Liver (tissue), 9 donors: ENCODE results near the gene MYBPC1. TPM values are rescaled to one million over a fixed set of nuclear protein-coding genes. Genes with fewer than 3 reads are reported as not detected.

Experiments
- DNase-seq: peaks from one replicate; pipeline ENCODE4 v3.0.0-alpha.2; 2017; ENCODE audit warnings: low spot score
- H3K27ac ChIP-seq, 2 donors: one replicate each; pipeline ENCODE4 v1.7.0; 2013; ENCODE audit warnings: inconsistent platforms in 2 of 2, low read length in 2 of 2, control low read depth in 1 of 2, low read depth in 1 of 2, mild to moderate bottlenecking in 1 of 2
- H3K27me3 ChIP-seq, 4 donors: one replicate each; pipeline versions ENCODE4 v1.6.1 to v1.7.0; 2013; ENCODE audit warnings: low read length in 3 of 4, inconsistent platforms in 1 of 4, mild to moderate bottlenecking in 1 of 4, moderate library complexity in 1 of 4; ENCODE audit not compliant: control insufficient read depth in 4 of 4, insufficient read depth in 4 of 4
- H3K36me3 ChIP-seq, 4 donors: one replicate each; pipeline versions ENCODE4 v1.6.1 to v1.7.0; 2013; ENCODE audit warnings: low read length in 3 of 4, mild to moderate bottlenecking in 3 of 4, low read depth in 1 of 4, moderate library complexity in 1 of 4; ENCODE audit not compliant: control insufficient read depth in 4 of 4, insufficient read depth in 3 of 4
- H3K4me1 ChIP-seq, 4 donors: one replicate each; pipeline versions ENCODE4 v1.6.1 to v1.7.0; 2013; ENCODE audit warnings: low read length in 3 of 4, mild to moderate bottlenecking in 3 of 4, moderate library complexity in 1 of 4; ENCODE audit not compliant: control insufficient read depth in 4 of 4, insufficient read depth in 4 of 4
- H3K4me3 ChIP-seq, 3 donors: one replicate each; pipeline versions ENCODE4 v1.6.1 to v1.7.0; 2013; ENCODE audit warnings: low read length in 3 of 3, control low read depth in 1 of 3, low read depth in 1 of 3, mild to moderate bottlenecking in 1 of 3
- H3K9ac ChIP-seq, 2 donors: one replicate each; pipeline ENCODE4 v1.7.0; 2013; ENCODE audit warnings: low read length in 2 of 2, mild to moderate bottlenecking in 2 of 2, moderate library complexity in 2 of 2, control low read depth in 1 of 2, low read depth in 1 of 2
- H3K9me3 ChIP-seq, 4 donors: one replicate each; pipeline versions ENCODE4 v1.6.1 to v1.7.0; 2013; ENCODE audit warnings: low read length in 3 of 4; ENCODE audit not compliant: control insufficient read depth in 4 of 4
- EGR1 ChIP-seq, 2 donors: IDR thresholded peaks; 2 replicates each; pipeline ENCODE4 v1.6.1; 2016 to 2018; ENCODE audit warnings: antibody characterized with exemption in 2 of 2, low read depth in 2 of 2
- FOXA1 ChIP-seq: IDR thresholded peaks from 2 replicates; pipeline ENCODE4 v1.6.1; 2016; ENCODE audit warnings: antibody characterized with exemption
- FOXA2 ChIP-seq: IDR thresholded peaks from 2 replicates; pipeline ENCODE4 v1.6.1; 2016; ENCODE audit warnings: antibody characterized with exemption
- GABPA ChIP-seq, 2 donors: IDR thresholded peaks in 1 of 2; conservative IDR thresholded peaks in 1 of 2; 2 replicates each; pipeline ENCODE4 v1.6.1; 2016; ENCODE audit warnings: antibody characterized with exemption in 2 of 2, mild to moderate bottlenecking in 1 of 2, moderate library complexity in 1 of 2
- HNF4A ChIP-seq, 2 donors: conservative IDR thresholded peaks; 2 replicates each; pipeline ENCODE4 v1.6.1; 2016; ENCODE audit warnings: antibody characterized with exemption in 2 of 2, mild to moderate bottlenecking in 2 of 2
- HNF4G ChIP-seq: IDR thresholded peaks from 2 replicates; pipeline ENCODE4 v1.6.1; 2016; ENCODE audit warnings: antibody characterized with exemption
- JUND ChIP-seq, 2 donors: IDR thresholded peaks; 2 replicates each; pipeline ENCODE4 v1.6.1; 2016; ENCODE audit warnings: antibody characterized with exemption in 2 of 2
- NR2F2 ChIP-seq: IDR thresholded peaks from 2 replicates; pipeline ENCODE4 v1.6.1; 2016; ENCODE audit warnings: antibody characterized with exemption
- RAD21 ChIP-seq, 2 donors: IDR thresholded peaks; 2 replicates each; pipeline ENCODE4 v1.6.1; 2016; ENCODE audit warnings: antibody characterized with exemption in 2 of 2, mild to moderate bottlenecking in 2 of 2
- RXRA ChIP-seq, 2 donors: IDR thresholded peaks; 2 replicates each; pipeline ENCODE4 v1.6.1; 2017 to 2018; ENCODE audit warnings: antibody characterized with exemption in 2 of 2, mild to moderate bottlenecking in 1 of 2
- SP1 ChIP-seq: IDR thresholded peaks from 2 replicates; pipeline ENCODE4 v1.6.1; 2018; ENCODE audit warnings: antibody characterized with exemption, mild to moderate bottlenecking
- TAF1 ChIP-seq: conservative IDR thresholded peaks from 2 replicates; pipeline ENCODE4 v1.6.1; 2016; ENCODE audit warnings: antibody characterized with exemption, mild to moderate bottlenecking
- YY1 ChIP-seq: IDR thresholded peaks from 2 replicates; pipeline ENCODE4 v1.6.1; 2016; ENCODE audit warnings: antibody characterized with exemption, mild to moderate bottlenecking
- WGBS: extraction: QIAGEN DNeasy Blood & Tissue Kit; methylation state at CpG from one replicate; pipeline ENCODE4 v1.1.7; 2013; 5-methylcytosine and 5-hydroxymethylcytosine counted together
- polyA plus RNA-seq, 2 donors: library from polyadenylated mRNA; stranded (reverse) in 1 of 2; unstranded in 1 of 2; fragments of 200-250 nt in 1 of 2; fragments of >200 nt in 1 of 2; fragmentation: Nextera tagmentation in 1 of 2; extraction: Ambion mirVana in 1 of 2; gene quantifications; one replicate each; pipeline versions ENCODE4 v1.2.1 to v1.2.3, GENCODE V29; 2013 to 2015
- total RNA-seq, 2 donors: library from RNA; depleted of rRNA; stranded (reverse); fragments of >200 nt; gene quantifications; one replicate each; pipeline ENCODE4 v1.2.3, GENCODE V29; 2014
- TF ChIP-seq, protein P1 (sequence below): IDR thresholded peaks from 2 replicates; pipeline ENCODE4 v1.6.1; 2016; ENCODE audit warnings: antibody characterized with exemption
- TF ChIP-seq, protein P2 (sequence below): IDR thresholded peaks from 2 replicates; pipeline ENCODE4 v1.6.1; 2016; ENCODE audit warnings: antibody characterized with exemption
- TF ChIP-seq, protein P3 (sequence below): IDR thresholded peaks from 2 replicates; pipeline ENCODE4 v1.6.1; 2016; ENCODE audit warnings: antibody characterized with exemption, mild to moderate bottlenecking
- TF ChIP-seq, protein P4 (sequence below): fragments of 150-350 bp; IDR thresholded peaks from 2 replicates; pipeline ENCODE4 v1.5.1; 2017; ENCODE audit warnings: improper control_type of control experiment, low read depth, low read length; ENCODE audit not compliant: missing input control
- TF ChIP-seq, protein P5 (sequence below): IDR thresholded peaks from 2 replicates; pipeline ENCODE4 v1.6.1; 2016; ENCODE audit warnings: antibody characterized with exemption
- donor health status: healthy.
- donor health status: healthy.
- donor health status: healthy.
- donor health status: healthy.
- donor health status: healthy.

The MYBPC1 gene
- total and polyA plus RNA-seq, 4 donors, result under 0.01 TPM; not detected in 3

DNA sequence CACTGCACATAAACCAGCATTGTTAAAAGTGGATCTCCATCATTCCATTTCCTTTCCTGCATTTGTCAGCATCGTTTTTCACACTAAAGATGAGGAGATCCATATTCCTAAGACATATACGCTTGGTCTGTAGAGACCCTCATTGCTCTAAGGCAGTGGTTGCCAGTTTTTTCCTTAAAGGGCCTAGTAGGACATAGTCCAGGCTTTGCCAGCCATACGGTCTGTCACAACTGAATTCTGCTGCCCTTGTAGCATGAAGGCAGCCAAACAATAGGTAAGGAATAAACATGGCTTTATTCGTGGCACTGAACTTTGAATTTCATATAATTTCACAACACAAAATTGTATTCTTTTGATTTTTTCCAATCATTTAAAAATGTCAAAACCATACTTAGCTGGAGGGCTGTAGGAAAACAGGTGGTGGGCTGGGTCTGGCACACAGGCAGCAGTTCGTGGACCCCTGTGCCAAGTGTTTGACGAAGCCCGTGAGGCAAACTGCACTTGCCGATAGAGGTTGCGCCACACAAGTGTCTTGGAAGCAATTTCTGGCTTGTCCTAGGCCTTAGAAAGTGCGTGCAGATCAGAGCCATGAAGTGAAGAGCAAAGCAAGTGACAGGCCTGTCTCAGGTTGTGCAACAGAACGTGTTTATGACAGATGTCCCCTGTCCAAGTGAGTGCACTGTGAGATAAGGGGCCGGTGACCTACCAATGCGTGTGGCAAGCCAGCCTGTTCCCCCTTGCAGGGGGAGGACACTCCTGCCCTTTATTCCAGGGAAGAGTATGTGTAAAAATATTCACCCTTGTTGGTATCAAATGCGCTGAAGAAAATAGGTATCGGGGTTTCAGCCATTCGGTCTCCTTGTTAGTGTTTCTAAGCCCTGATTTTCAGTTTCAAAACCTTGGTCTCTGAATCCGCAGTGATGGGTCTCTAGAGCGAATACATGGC, 101.8 kb downstream of the MYBPC1 start:
- Histone ChIP-seq H3K27ac (peak overlapping the region; percentile 97), H3K4me3 (peak overlapping the region; percentile 70 to 99 (median 81)), H3K27me3 (no peaks in the 10 kb centered on the region), H3K9me3 (peaks cover 0 to 3% (median 0%) of the 10 kb centered on the region in 4 donors), H3K9ac (peak overlapping the region; percentile 30 to 91), H3K4me1 (peaks cover 5 to 52% (median 28%) of the 10 kb centered on the region in 4 donors), H3K36me3 (no peaks in the 10 kb centered on the region)
- DNase-seq, result peak; percentile 80
- 21% methylated on average over 18 of the region's 18 CpGs for WGBS
- TF ChIP-seq, protein P1, sequence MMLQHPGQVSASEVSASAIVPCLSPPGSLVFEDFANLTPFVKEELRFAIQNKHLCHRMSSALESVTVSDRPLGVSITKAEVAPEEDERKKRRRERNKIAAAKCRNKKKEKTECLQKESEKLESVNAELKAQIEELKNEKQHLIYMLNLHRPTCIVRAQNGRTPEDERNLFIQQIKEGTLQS, result peak; percentile 75
- TF ChIP-seq TAF1, result no peak
- TF ChIP-seq, protein P2, sequence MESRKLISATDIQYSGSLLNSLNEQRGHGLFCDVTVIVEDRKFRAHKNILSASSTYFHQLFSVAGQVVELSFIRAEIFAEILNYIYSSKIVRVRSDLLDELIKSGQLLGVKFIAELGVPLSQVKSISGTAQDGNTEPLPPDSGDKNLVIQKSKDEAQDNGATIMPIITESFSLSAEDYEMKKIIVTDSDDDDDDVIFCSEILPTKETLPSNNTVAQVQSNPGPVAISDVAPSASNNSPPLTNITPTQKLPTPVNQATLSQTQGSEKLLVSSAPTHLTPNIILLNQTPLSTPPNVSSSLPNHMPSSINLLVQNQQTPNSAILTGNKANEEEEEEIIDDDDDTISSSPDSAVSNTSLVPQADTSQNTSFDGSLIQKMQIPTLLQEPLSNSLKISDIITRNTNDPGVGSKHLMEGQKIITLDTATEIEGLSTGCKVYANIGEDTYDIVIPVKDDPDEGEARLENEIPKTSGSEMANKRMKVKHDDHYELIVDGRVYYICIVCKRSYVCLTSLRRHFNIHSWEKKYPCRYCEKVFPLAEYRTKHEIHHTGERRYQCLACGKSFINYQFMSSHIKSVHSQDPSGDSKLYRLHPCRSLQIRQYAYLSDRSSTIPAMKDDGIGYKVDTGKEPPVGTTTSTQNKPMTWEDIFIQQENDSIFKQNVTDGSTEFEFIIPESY, result peak; percentile 59
- TF ChIP-seq, protein P3, sequence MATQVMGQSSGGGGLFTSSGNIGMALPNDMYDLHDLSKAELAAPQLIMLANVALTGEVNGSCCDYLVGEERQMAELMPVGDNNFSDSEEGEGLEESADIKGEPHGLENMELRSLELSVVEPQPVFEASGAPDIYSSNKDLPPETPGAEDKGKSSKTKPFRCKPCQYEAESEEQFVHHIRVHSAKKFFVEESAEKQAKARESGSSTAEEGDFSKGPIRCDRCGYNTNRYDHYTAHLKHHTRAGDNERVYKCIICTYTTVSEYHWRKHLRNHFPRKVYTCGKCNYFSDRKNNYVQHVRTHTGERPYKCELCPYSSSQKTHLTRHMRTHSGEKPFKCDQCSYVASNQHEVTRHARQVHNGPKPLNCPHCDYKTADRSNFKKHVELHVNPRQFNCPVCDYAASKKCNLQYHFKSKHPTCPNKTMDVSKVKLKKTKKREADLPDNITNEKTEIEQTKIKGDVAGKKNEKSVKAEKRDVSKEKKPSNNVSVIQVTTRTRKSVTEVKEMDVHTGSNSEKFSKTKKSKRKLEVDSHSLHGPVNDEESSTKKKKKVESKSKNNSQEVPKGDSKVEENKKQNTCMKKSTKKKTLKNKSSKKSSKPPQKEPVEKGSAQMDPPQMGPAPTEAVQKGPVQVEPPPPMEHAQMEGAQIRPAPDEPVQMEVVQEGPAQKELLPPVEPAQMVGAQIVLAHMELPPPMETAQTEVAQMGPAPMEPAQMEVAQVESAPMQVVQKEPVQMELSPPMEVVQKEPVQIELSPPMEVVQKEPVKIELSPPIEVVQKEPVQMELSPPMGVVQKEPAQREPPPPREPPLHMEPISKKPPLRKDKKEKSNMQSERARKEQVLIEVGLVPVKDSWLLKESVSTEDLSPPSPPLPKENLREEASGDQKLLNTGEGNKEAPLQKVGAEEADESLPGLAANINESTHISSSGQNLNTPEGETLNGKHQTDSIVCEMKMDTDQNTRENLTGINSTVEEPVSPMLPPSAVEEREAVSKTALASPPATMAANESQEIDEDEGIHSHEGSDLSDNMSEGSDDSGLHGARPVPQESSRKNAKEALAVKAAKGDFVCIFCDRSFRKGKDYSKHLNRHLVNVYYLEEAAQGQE, result peak; percentile 37
- TF ChIP-seq, protein P4, sequence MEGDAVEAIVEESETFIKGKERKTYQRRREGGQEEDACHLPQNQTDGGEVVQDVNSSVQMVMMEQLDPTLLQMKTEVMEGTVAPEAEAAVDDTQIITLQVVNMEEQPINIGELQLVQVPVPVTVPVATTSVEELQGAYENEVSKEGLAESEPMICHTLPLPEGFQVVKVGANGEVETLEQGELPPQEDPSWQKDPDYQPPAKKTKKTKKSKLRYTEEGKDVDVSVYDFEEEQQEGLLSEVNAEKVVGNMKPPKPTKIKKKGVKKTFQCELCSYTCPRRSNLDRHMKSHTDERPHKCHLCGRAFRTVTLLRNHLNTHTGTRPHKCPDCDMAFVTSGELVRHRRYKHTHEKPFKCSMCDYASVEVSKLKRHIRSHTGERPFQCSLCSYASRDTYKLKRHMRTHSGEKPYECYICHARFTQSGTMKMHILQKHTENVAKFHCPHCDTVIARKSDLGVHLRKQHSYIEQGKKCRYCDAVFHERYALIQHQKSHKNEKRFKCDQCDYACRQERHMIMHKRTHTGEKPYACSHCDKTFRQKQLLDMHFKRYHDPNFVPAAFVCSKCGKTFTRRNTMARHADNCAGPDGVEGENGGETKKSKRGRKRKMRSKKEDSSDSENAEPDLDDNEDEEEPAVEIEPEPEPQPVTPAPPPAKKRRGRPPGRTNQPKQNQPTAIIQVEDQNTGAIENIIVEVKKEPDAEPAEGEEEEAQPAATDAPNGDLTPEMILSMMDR, result no peak
- peak; percentile 79 to 84 for TF ChIP-seq HNF4A (conservative IDR thresholded peaks at IDR 0.05)
- no peak for TF ChIP-seq HNF4G
- peak; percentile 56 to 83 for TF ChIP-seq JUND (IDR thresholded peaks at IDR 0.05)
- TF ChIP-seq FOXA2, result no peak
- TF ChIP-seq GABPA (IDR thresholded peaks at IDR 0.05 in 1 of 2, conservative IDR thresholded peaks at IDR 0.05 in 1 of 2), result no peak
- peak; percentile 73 for TF ChIP-seq YY1
- no peak for TF ChIP-seq EGR1 (IDR thresholded peaks at IDR 0.05; ENCODE audit: low read depth in 2 of 2)
- TF ChIP-seq SP1, result peak; percentile 85
- peak; percentile 94 to 97 for TF ChIP-seq RXRA (IDR thresholded peaks at IDR 0.05)
- TF ChIP-seq FOXA1, result no peak
- TF ChIP-seq, protein P5, sequence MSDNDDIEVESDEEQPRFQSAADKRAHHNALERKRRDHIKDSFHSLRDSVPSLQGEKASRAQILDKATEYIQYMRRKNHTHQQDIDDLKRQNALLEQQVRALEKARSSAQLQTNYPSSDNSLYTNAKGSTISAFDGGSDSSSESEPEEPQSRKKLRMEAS, result peak; percentile 69
- peak in 1 of 2 donors; percentile 46 for TF ChIP-seq RAD21 (IDR thresholded peaks at IDR 0.05)
- peak; percentile 9 for TF ChIP-seq NR2F2
